ENCODE data around the gene PDZD2.

DNA sequence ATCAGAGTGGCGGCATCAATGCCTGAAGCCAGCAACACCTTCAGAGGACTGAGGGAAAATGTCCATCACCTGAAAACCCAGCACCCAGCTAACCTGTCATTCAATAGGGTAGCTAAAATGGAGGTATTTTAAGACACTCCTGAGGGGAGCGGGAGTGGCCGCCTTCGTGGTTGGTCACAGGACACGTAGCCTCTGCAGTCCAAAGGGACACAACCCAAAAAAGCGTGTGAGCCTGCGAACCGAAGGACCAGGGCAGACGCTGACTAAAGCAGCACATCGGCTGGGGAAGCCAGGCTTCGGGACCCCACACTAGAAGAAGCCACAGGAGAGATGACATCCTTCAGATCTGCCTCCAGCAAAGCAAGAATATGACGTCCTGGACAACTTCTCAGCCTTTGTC lies 464.6 kb downstream of the PDZD2 start:
- TF ChIP-seq, protein P1, sequence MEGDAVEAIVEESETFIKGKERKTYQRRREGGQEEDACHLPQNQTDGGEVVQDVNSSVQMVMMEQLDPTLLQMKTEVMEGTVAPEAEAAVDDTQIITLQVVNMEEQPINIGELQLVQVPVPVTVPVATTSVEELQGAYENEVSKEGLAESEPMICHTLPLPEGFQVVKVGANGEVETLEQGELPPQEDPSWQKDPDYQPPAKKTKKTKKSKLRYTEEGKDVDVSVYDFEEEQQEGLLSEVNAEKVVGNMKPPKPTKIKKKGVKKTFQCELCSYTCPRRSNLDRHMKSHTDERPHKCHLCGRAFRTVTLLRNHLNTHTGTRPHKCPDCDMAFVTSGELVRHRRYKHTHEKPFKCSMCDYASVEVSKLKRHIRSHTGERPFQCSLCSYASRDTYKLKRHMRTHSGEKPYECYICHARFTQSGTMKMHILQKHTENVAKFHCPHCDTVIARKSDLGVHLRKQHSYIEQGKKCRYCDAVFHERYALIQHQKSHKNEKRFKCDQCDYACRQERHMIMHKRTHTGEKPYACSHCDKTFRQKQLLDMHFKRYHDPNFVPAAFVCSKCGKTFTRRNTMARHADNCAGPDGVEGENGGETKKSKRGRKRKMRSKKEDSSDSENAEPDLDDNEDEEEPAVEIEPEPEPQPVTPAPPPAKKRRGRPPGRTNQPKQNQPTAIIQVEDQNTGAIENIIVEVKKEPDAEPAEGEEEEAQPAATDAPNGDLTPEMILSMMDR (IDR thresholded peaks at IDR 0.05; ENCODE audit: poor library complexity): no peak
- TF ChIP-seq EZH2phosphoT487 (IDR thresholded peaks at IDR 0.05; ENCODE audit: low read depth, severe bottlenecking, unreplicated experiment) (no peak), EZH2 (IDR thresholded peaks at IDR 0.05; ENCODE audit: borderline replicate concordance) (no peak)

All from hepatocyte (in vitro differentiated cells).